ENCODE results near the gene PBX2. TPM values are rescaled to one million over a fixed set of nuclear protein-coding genes. Genes with fewer than 3 reads are reported as not detected.

Gene PBX2
- total and polyA plus RNA-seq, 10 of the 15 experiments (the other 5 are each of a cell fraction or from before 2014, with no cell fraction given) = 0.84 to 66.5 (median 20.6) TPM

- TF ChIP-seq RELB (IDR thresholded peaks at IDR 0.05; ENCODE audit: low read depth) (peak; percentile 61; the same call in 1 of the 2 replicates), FOXK2 (IDR thresholded peaks at IDR 0.05) (no peak), NBN (IDR thresholded peaks at IDR 0.05) (peak; percentile 83), LARP7 (IDR thresholded peaks at IDR 0.05) (0 out of 2 replicates have a peak, but pooled peaks have one; percentile 30), MEF2B (IDR thresholded peaks at IDR 0.05; ENCODE audit: partially characterized antibody, poor library complexity, severe bottlenecking) (peak; percentile 11), PBX3 (IDR thresholded peaks at IDR 0.05; ENCODE audit: insufficient replicate concordance, low read depth, low read length) (no peak), BRCA1 (IDR thresholded peaks at IDR 0.05; ENCODE audit: low read depth, low read length) (no peak), SMAD1 (IDR thresholded peaks at IDR 0.05; ENCODE audit: low read depth, partially characterized antibody) (peak; percentile 50), TCF7 (IDR thresholded peaks at IDR 0.05; ENCODE audit: borderline replicate concordance) (no peak)
These were observed 11.2 kb downstream of the PBX2 start (continued) for GRCh38 chr6:32178547-32179440.
